Measurements from ENCODE around the gene WSCD2.

GRCh38 chr12:108228746-108229145 lies 99.7 kb downstream of the WSCD2 start:
- TF ChIP-seq CTCF (IDR thresholded peaks at IDR 0.05) (no peak), POLR2A (IDR thresholded peaks at IDR 0.05) (no peak), POLR2AphosphoS5 (IDR thresholded peaks at IDR 0.05) (no peak)

Data from stomach (tissue), 4 donors.